ENCODE results near the gene FTH1.

Gene FTH1

DNA sequence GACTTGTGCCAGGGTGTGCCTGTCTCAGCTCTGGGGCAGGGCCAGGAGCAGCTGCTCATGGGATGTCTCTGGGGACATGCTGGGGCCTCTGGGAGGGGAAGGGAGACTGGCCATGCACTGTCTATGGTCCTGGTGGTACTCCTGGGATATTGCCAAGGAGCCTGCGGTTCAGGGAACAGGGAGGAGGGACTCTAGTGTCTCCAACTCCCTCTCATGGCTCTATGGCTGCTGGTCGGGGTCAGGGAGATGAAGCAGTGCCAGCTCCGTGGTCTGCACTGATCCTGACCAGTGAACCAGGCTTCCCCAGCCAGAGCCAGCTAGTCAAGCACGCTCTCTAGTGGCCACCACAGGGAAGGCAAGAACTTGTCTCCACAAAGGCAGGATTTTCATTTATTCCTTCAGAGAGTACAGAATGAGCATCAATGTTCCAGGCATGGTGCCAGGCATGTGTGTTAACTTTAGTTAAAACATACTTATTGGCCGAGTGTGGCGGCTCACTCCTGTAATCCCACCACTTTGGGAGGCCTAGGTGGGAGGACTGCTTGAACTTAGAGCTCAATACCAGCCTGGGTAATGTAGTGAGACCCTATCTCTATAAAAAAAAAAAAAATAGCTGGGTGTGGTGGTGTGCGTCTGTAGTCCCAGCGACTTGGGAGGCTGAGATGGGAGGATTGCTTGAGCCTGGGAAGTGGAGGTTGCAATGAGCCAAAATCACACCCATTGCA, 19.8 kb downstream of the FTH1 start:
- peak; percentile 78 for DNase-seq

DNA sequence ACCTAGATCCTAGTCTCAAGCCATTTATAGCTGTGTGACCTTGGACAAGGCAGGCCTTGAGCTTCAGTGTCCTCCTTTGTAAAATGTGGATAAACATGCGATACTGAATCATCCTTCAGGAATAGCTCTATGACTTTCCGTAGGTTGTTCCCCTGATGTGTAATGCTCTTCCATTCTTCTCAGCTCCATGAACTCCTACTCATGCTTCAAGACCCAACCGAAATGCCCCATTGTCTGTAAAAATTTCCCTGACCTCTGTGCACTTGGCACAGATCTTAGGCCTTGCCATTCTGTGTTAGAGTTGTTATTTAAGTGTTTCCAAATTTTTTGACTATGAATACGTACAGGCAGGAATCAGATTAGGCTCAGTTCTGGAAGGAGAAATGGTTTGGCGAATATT, 20.5 kb downstream of the FTH1 start:
- DNase-seq, result no peak

DNA sequence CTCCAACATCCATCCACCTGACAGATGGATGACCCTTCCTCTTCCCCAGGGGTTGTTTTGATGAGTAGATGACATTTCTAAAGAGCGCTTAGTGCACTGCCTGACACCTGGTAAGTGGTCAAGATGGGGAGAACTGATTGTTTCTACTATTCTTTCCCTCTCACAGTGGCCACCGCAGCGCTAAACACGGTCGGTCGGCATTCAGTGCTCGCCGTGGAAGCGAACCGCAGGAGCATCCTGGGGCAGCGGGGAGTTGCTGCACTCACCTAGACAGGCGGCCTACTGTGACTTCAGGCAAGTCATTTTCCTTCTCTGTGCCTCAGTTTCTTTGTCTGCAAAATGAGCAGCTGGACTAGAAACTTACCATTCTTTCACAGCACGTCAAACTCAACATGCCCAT, 22.2 kb downstream of the FTH1 start:
- no peak for DNase-seq

DNA sequence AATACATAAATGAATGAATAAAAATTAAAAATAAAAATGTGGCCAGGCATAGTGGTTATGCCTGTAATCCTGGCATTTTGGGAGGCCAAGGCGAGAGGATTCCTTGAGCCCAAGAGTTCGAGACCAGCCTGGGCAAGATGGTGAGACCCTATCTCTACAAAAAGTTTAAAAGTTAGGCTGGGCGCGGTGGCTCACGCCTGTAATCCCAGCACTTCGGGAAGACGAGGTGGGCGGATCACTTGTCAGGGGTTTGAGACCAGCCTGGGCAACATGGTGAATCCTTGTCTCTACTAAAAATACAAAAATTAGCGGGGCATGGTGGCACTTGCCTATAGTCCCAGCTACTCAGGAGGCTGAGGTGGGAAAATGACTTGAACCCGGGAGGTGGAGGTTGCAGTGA, 27.0 kb downstream of the FTH1 start:
- DNase-seq, result no peak

DNA sequence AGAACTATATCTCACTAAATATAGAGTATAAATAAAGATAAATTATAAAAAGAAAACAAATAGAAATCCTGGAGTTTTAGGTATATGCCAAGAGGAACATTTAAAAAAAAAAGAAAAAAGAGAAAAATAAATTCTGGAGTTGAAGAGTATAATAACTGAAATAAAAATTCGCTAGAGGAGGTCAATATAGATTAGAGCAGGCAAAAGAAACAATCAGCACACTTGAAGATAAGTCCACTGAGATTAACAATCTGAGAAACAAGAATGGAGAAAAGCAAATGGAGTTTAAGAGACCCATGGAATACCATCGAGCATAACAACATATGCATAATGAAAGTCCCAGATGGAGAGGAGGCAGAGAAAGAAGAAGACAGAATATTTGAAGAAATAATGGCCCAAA, 31.6 kb downstream of the FTH1 start:
- DNase-seq, result no peak

DNA sequence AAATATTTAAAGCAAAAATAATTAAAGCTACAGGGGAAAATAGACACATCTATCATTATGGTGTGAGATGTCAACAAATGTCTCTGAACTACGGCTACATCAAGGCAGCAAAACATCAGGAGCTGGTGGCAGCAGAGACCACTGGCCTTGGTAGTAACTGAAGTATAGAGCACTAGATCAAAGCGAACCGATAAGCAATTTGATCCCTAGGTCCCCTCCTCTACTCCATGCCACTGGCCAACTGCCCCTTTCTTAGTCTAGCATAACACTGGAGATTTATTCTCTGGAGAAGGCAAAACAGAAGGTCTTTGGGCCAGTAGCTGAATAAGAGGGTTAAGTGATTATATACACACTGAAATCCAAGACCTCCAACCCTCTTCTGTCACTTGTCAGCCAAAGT, 36.5 kb downstream of the FTH1 start:
- no peak for DNase-seq

DNA sequence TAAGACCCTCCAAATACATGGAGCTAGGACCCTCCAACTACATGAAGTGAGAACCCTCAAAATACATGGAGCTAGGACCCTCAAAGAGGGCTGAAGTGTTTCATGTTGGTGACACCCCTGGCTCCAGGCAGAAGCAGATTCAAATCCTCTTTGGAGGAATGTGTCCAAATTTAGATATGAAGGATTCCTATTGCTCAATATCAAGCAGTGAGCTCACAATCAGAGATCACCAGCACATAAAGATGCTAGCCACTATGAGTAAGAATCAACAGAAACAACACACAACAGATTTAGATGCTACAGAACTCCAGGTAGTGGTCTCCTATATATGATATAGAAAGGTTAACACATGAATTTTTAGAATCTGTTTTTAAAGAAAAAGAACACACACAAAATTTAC, 38.8 kb downstream of the FTH1 start:
- no peak for DNase-seq

DNA sequence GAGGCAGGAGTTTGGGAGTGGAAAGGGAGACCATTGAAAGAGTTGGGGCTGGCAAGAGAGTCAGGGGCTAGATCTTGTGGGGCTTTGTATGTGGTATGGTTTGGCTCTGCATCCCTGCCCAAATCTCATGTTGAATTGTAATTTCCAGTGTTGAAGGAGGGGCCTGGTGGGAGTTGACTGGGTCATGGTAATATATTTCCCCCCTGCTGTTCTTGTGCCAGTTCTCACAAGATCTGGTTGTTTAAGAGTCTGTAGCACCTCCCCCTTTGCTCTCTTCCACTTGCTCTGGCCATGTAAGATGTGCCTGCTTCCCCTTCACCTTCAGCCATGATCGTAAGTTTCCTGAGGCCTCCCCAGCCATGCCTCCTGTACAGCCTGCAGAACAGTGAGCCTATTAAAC, 39.9 kb downstream of the FTH1 start:
- no peak for DNase-seq

DNA sequence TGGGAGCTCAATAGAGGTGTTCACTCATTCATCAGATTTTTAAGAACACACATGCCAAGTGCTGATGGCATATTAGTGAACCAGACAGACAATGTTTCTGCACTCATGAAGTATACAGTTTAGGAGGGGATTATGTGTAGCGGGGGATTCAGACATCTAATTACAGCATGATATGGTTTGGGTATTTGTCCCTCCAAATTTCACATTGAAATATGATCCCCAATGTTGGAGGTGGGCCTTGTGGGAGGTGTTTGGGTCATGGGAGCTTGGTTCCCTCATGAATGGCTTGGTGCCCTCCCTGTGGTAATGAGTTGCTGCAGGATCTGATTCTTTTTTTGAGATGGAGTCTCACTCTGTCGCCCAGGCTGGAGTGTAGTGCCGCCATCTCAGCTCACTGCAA, 41.2 kb downstream of the FTH1 start:
- DNase-seq, result no peak

DNA sequence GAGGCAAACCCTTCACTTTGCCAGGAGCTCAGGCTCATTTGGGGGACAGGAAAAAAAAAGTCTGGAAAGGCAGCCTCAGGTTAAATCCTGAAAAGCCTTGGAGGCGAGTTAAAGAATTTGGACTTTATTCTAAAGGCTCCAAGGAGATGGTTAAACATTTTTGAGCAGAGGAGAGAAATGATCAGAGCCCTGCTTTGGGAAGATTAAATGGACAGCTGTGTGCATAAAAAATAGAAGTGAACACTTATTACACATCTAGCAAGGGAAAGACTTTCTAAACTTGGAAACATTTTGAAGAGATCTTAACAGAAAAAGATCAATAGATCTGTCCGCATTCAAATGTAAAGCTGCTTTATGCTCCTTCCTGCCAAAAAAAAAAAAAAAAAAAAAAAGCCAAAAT, 41.7 kb downstream of the FTH1 start:
- DNase-seq, result no peak

DNA sequence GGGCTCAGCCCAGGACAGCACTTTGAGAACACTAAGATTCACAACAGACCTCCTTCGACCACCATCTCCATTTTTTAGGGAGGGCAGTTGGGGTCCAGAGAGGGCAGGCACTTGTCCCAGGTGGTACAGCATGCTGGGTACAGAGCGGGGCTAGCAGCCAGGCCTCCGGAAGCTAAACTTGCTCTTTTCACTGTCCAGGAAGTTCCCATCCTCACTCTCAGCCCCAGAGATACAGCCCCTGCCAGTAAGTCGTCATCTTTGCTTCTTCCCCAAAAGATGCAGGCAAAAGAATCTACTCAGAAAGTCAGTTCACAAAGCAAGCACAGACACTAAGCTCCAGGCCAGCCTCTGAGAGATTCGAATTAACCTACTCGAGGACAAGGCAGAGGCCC, 43.4 kb downstream of the FTH1 start:
- no peak for DNase-seq

DNA sequence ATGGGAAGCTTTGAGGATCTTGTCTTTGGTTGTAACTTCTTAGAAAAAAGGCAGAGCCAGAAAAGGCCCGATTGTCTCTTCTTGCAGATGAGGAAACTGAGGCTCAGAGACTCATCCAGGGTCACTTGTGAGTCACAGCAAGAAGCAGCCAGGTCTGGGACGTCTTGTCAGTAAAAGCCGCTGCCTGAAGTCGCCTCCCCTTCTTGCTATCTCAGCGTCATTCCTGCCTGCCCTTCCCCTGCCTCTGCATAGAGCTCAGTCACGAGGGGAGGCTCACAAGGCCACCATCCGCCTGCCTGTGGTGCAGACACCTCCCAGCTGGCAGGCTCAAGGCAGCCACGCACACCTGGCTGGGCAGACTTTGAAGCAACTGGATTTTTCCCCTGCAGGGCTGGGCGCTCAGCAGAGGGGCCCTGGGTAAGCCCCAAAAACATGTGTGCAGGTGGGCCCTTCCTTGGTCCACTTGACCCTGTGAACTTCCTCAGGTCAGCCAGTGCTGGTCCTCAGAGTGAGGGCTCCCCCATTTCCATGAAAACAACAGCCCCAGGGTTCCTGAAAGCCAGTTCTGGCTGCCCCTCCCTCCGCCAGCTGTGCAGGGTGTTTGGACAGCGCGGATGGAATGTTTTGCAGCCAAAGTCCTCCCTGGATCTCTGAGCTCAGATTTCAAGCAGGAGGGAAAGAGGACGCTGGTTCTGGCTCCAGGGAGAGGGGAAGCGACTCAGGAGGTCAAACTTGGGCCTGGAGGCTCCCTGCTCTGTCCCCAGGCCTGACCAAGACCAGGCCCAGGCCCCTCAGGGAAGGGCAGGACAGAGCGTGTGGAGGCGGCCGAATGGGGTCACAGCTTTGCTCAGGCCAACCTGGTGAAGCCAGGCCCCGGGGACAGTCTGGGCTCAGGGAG, 44.0 kb downstream of the FTH1 start:
- DNase-seq, result no peak

DNA sequence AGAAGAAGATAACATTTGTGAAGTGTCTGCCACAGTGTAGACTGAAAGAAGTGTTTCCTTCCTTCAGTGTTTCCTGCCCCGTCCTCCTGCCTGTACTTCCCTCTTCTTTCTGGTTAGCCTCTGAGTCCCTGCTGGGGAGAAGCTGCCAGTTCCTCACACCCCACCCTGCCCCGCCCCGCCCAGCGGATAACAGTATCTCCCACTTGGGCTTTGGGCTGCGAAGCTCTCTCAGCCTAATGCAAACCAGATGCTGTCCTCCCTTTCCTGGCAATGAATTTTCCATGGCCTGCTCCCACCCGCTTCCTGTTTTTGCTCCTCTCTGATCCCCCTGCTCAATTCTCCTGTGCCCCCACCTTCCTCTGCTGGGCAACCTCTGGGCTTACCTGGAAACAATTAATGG, 44.9 kb downstream of the FTH1 start:
- no peak for DNase-seq

DNA sequence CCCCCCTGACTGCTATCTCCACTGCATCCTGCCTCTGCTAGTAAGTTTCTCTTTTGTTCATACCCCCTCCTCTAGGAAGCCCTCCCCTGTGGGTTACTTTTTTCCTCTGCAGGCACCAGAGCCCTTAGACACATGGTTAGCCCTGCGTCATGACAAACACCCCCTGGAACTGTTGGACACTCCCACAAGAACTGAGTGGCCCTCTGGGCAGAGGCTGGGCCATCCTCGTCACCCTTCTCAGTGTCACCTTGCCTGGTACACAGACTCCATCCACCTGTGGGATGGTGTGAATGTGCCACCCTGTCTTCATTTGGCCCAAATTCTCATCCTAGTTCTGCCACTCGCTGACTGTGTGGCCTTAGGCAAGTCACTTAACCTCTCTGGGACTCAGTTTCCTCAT, 46.0 kb downstream of the FTH1 start:
- DNase-seq, result no peak

DNA sequence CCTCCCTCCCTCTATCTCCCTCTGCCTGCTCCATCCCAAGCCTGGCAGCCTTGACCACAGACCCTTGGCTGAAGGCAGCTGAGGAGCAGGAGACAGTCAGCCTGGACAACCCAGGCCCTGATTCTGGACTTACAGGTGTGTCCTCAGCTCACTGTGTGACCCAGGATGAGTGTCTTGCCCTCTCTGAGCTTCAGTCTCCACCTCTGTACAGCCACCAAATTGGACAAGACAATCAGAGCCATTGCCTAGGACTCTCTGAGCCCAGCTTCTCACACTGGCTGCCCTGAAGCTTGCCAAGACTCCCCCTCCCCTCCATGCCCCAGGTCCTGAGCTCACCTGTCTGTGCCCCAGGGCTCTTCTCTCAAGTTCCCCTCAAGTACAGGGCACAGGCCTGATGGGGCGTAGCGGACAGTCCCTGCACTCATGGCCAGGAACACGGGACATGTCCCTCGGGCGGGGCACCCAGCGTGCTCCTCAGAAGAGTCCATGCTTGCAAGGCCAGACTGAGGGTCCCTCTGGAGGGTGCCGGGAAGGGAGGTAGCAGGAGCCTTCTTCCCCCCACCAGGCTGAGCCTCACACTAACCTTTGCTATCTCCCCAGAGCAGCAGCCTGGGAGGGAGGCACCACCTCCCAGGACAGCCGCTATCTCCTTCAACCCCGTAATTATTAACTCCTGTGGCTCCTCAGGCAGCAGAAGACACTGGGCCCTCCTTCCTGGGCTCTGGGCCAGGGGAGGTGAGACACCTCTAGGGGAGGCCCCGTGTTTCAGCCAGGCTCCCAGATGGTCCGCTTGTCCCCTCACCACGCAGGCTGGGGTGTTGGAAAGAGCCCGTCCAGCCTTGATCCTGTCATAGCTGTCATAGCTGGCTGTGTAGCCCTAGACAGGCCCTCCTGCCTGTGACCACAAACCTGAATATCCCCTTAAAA, 47.5 kb downstream of the FTH1 start:
- DNase-seq, result peak; percentile 5

DNA sequence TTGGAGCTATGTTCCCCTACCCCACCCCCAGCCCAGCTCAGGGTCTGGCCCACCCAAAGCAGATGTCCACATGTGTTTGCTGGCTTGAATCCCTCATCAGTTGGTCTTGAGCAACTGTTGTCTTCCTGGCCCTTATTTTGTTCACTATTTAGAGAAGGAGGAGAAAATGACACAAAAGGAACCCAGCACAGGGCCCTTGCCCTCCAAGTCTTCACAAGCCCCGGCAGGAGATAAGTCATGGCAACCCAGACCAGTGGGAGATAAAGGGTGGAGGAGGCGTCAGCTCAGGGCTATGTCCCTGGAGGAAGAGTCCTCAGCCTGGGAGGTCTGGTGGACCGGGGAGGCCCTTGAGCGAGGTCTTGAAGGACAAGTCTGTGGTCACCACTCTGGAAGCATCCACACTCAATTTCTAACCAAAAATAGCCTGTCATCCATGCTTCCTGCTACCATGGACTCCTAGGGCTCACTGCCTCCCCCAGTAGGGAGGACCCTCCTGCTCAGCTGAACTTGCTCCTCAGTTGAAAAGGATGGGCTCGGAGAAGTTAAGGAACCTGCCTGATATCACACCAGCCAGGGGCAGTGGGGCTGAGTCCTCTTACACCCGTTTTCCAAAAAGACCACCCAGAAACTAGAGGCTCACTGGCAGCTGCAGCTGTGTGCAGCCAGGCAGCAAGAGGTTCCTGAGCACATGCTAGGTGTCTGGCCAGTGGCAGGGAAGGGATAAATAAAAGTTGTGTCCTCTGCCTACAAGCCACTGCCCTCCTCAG, 48.3 kb downstream of the FTH1 start:
- DNase-seq, result no peak

DNA sequence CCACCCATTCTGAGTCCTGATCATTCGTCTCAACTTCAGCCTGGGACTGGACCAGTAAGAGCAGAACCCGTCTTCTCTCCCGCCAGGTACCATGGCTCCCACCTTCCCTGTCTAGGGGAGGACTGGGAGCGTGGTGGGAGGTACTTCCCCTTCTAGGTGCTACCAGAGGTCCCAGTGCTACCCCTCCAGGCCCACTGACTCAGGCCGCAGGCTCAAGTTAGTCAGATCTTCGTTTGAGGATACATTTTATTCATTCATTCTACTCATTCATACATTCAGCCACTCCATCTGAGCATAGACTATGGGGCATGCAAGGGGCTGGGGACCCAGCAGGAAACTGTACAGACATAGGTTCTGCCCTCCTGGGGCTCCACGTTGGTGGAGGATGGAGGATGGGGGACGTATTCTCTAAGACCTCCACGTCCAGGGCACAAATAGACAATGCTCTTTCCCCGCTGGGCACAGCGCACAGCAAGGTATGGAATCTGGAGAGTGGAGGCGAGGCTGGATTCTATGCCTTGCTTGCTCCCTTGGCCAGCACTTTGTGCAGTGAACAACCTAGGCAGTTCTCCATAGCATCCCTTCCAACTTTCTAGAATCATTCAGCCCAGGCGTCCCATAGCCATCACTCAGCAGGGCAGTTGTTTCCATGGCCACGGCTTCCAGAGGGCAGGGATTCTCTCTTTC, 49.0 kb downstream of the FTH1 start:
- DNase-seq, result no peak

DNA sequence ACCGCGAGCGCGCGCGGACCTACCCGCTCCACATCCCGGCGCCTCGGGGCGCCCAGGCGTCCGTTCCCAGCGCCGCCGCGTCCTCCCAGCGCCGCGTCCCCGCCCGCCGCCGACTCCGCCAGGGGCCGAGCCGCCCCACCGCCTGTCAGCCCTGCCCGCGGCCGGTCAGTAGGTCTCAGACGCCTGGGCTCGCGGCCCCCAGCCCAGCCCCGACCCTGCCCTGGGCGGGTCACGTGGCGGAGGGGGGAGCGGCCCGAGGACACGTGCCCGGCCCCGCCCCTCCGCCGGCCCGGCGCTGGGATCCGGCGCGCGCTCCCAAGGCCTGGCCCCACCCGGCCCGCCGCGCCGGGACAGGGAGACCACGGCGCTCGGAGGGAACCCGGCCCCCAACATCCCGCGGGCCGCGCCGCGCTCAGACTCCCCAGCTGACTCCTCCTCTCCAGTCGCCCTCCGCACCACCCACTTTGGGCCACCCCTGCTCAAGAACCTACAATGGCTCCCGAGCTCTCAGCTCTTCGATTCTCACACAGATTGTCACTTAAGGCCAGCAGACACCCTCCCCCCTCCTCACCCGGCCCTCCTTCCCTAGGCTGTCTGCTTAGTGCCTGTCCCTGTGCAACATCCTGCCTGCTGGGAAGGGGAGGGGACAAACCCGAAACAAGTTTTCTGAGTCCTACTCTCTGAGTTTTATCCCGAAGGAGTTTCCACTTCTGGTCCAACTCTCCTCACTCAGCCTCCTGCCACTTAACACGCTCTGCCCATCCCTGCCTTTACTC, 49.9 kb downstream of the FTH1 start, which contains the start of gene RAB3IL1:
TSS of gene RAB3IL1 (minus strand) at position 233 of the 776 bp plus-strand sequence. CDS start at position 34, 199 bp downstream.
- DNase-seq, result no peak

DNA sequence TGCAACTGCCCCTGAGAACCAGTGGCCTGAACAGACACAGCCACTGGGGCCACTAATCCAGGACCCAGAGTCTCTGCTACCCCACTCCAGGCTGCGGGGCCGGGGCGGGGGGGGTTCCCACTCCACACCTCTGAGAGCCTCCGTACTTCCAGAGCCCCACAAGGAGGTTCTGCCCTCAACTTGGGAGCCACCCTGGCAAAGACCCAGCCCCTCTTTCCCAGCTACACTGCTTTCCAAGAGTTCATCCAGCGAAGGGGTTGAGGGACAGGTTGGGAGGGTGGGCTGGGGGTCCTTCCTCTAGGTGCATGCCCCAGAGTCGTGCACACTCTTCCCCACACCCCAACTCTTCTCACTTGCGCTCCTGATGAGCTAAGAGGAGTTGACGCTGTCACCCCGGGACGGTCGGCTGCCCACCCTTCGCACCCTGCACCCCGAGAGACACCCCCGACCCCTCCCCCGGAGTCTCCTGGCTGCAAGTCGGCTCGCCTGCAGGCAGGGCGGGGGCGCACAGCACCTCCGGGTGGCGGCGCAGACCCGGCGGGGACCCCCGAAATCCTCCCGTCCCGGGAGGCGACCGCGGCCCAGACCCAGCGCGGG, 50.6 kb downstream of the FTH1 start:
- no peak for DNase-seq

DNA sequence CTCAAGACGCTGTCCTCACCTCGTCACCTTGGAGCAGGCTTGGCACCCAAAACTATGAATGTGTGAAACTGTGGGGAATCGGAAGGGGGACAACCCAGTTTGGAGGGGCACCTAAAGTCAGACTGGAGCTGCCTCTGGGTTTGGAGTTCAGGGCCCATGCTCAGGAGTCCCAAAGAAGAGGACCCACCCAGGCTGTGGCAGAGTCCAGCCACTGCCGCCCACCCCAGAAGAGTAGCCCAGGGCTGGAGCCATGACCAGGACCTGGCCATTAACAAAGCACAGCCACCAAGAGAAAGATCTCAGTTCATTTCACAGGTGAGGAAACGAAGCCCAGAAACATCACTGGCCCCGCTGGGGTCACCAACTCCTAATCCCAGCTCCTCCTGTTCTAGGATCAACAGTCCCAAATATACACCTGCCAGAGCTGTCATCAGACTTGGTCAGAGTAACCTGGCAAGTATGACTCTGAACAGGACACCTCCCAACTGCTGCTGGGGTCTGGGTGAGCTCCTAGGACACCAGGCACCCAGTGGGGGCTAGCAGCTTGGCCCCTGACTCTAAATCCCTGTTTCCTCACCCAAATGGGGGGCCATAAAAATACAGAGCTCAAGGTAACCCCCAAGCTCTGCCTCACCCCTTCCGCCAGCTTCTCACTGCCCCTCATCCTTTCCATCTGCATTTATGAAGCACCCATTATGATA, 52.8 kb downstream of the FTH1 start:
- DNase-seq, result no peak

All from kidney glomerular epithelial cell (primary cell).